BJ (cell line): Measurements from ENCODE around the gene NUBP1. TPM values are rescaled to one million over a fixed set of nuclear protein-coding genes. Genes with fewer than 3 reads are reported as not detected.

Experiments used
- polyA plus RNA-seq: library from polyadenylated mRNA; depleted of rRNA; stranded (reverse); fragments of >200 nt; gene quantifications from 2 replicates; pipeline ENCODE4 v1.2.3, GENCODE V29; 2011; rRNA removed
- small RNA-seq: library from RNA; depleted of rRNA; stranded (forward); fragments of <200 nt; gene quantifications from one replicate; pipeline ENCODE3, GENCODE V24; 2012; ENCODE audit warnings: low replicate concordance, low read depth; ENCODE audit not compliant: insufficient read length

NUBP1 gene
- polyA plus RNA-seq, 1 experiment: 35.8 TPM

Small RNAs within 50 kb of the gene (small RNA-seq; reads per million reads assigned to genes)
- not detected for gene MTND4LP24
- not detected for gene MTND6P33

Other genes starting within 250 kb of the NUBP1 start
- 44.6 and 57.8 TPM in 2 replicates for gene EMP2, start 163.2 kb upstream of the NUBP1 start, polyA plus RNA-seq
- gene TEKT5, start 48.9 kb upstream of the NUBP1 start, polyA plus RNA-seq: not detected in 2 replicates
- gene TVP23A, start 75.0 kb downstream of the NUBP1 start, polyA plus RNA-seq: not detected in 2 replicates
- 0.04 TPM in 1 of 2 replicates, not detected in the other for gene CIITA, start 133.4 kb downstream of the NUBP1 start, polyA plus RNA-seq
- gene DEXI, start 198.6 kb downstream of the NUBP1 start, polyA plus RNA-seq: 32.7 and 55.2 TPM in 2 replicates
- gene CLEC16A, start 200.7 kb downstream of the NUBP1 start, polyA plus RNA-seq: 7.7 and 8.7 TPM in 2 replicates